LNCaP clone FGC (cell line): Measurements from ENCODE around the gene FAM13C.

Experiments
- DNase-seq: peaks from one replicate; pipeline ENCODE4 v3.0.0-alpha.2; 2011; ENCODE audit warnings: low read depth
- H3K4me3 ChIP-seq: 2 replicates; pipeline ENCODE4 v1.5.1; 2011; ENCODE audit warnings: mild to moderate bottlenecking, low read depth, low read length, control low read depth
- TF ChIP-seq, protein P1 (sequence below): IDR thresholded peaks from 2 replicates; pipeline ENCODE4 v1.5.1; 2012; ENCODE audit warnings: mild to moderate bottlenecking; ENCODE audit not compliant: control insufficient read depth, insufficient read depth; ENCODE audit errors: extremely low read depth

The FAM13C gene

DNA sequence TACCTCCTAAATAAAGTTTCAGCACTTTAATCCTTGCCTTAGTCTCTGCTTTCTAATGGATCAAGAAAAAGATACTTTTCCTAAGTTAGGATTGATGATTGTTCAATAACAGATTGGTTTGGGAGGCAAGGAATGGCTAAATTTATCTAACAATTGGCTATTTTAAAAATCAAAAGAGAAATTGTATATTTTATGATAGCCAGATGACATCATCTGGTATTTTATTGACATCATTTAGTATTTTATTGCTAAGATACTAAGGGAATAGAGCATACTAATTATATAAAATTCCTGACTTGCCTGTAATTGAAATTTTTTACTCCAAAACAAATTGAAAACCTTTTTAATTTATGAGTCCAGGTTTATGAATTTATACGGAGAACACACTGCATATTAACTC is 19.3 kb upstream of the FAM13C start:
- TF ChIP-seq, protein P1, sequence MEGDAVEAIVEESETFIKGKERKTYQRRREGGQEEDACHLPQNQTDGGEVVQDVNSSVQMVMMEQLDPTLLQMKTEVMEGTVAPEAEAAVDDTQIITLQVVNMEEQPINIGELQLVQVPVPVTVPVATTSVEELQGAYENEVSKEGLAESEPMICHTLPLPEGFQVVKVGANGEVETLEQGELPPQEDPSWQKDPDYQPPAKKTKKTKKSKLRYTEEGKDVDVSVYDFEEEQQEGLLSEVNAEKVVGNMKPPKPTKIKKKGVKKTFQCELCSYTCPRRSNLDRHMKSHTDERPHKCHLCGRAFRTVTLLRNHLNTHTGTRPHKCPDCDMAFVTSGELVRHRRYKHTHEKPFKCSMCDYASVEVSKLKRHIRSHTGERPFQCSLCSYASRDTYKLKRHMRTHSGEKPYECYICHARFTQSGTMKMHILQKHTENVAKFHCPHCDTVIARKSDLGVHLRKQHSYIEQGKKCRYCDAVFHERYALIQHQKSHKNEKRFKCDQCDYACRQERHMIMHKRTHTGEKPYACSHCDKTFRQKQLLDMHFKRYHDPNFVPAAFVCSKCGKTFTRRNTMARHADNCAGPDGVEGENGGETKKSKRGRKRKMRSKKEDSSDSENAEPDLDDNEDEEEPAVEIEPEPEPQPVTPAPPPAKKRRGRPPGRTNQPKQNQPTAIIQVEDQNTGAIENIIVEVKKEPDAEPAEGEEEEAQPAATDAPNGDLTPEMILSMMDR, result no peak
- no peak overlapping the region for H3K4me3 ChIP-seq
- no peak for DNase-seq

DNA sequence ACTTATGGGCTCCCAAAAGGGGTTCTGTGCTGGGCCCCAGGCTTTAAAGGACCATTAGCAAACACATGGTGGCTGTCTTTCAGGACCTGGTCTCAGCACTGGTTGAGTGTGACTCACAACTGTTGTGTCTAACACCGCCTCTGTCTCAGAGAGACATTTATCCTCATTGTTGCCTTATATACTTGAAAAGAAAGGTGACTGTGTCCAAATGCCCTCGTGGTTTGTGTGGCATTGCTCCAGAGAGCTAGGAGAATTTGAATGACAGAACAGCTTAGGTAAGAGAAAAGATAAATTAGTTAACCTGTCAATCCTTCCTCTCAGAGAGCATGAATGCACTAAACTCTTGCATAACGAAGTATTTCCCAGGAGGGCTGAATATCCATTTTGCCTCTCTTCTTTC is 14.5 kb upstream of the FAM13C start:
- no peak for DNase-seq
- TF ChIP-seq, protein P1, result no peak
- H3K4me3 ChIP-seq, result no peak overlapping the region

DNA sequence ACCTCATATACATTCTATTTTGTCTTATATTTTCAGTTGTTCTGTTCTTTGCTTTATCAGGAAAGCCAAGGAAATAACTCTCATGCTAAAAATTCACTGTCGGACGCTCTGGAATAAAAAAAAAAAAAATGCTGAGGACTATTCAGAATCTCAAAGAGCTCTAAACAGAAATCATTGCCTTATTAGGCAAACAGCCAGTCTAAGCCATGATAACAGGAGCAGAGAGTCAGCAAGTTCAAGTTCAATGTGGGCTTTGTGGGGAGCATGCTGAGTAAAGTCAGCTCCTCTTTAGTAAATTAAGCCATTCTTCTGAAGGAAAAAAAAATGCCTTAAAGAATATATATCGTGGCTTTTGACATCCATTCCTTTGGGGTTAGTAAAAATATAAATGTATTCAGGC is 13.6 kb upstream of the FAM13C start:
- H3K4me3 ChIP-seq, result no peak overlapping the region
- no peak for DNase-seq
- TF ChIP-seq, protein P1, result no peak

DNA sequence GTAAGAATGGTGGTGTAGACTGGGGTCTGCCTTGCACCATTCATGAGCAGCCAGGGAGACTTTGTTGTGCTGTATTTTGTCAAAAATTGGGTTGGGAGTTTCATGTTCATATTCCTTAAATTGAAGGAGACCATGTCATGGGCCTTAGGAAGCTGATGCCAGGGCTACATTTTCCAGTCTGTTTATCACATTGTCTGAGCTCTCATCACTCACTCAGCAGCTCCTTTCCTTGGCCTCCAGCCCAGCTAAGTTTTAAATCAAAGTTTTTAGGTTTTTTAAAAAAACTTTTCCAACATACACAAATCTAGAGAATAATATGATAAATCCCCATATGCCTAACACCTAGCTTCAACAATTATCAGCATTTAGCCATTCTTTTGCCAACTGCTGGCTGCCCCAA is 12.6 kb upstream of the FAM13C start:
- TF ChIP-seq, protein P1, result no peak
- no peak overlapping the region for H3K4me3 ChIP-seq
- no peak for DNase-seq

DNA sequence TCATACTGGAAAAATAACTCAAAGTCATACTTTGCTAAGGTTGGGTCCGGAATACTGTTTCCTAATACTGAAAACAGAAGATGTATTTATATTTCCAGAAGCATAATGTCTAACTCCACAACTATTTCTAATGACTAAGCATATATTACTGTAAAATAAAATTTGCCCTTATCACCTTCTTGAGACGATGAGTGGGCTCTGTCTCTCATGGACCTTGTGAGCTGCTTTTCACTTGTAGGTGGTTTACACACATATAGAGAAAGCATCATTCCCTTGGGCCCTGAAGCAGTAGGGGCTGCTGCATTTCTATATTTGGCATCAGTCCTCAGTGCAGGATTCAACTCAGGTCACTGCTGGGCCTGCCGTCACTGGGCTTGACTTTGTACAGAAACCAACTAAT is 10.7 kb upstream of the FAM13C start:
- TF ChIP-seq, protein P1, result no peak
- H3K4me3 ChIP-seq, result no peak overlapping the region
- DNase-seq, result no peak

DNA sequence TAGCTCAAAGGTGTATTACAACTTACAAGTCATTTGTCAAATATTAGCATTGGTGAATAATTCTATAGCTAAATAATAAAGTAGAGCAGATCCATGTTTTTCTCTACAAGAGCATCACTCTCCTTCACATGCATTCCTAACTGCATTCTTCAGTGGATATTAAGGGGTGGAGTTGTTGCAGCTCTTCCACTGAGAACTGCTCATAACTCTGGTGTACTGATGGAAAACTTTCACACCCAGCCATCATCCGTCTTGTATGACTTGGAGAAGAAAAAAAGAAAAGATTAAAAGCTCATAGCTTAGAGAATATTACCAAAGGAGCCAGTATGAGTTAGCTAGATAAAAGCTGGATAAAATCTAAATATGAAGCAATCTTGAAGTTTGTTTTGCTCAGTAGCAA is 10.2 kb upstream of the FAM13C start:
- no peak for DNase-seq
- TF ChIP-seq, protein P1, result no peak
- no peak overlapping the region for H3K4me3 ChIP-seq

DNA sequence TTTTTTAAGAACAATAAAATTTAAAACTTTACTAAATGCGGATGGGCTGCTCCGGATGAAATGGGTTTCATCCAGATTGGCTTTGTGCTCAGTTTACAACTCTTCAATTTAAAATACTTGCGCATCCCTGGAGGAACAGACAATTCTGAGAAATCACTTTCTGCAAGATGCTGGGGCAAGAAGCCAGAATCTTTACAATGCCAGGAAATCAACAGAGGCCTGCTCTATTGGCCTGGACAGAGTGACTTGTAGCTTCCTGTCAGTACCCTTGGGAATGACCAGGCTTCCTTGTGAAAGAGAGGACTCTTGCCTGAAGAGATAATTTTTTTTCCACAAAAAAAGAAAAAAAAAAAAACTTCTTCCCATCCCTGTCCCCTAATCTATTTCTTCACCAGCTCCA is 3.9 kb upstream of the FAM13C start:
- TF ChIP-seq, protein P1, result no peak
- no peak overlapping the region for H3K4me3 ChIP-seq
- DNase-seq, result no peak
